Erythroblast (primary cell): ENCODE data around the gene MUC16.

ENCODE experiments used
- GATA1 ChIP-seq: IDR thresholded peaks from 2 replicates; pipeline ENCODE4 v1.6.1; 2011; ENCODE audit warnings: low read depth, mild to moderate bottlenecking, control low read depth, low read length, moderate library complexity
- POLR2A ChIP-seq: IDR thresholded peaks from 2 replicates; pipeline ENCODE4 v1.6.1; 2011; ENCODE audit warnings: mild to moderate bottlenecking, low read length

DNA sequence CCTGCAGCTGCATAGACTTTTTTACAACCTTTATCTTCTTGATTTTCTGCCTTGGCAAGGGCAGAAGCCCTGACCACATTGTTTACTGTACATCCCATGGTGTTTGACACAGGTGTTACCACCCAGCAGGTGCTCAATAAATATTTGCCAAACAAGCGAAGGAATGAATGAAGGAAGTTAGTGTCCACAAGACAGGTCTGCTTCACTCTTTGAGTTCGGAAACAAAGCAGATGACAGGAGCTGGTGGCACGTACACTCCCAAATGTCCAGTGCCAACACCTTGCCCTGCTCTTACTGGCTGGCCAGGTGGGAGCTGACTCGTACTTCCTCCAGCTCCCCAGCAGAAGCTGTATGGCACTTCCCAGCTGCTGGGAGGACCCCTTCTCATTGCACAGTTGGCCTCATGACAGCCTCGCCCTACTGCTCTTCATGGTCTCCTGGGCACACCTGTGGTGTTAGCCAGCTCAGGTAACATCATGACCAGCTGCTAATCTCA is 22.0 kb upstream of the MUC16 start:
- no peak for TF ChIP-seq POLR2A
- TF ChIP-seq GATA1: no peak
